NCI-H748 treated with DMSO at 0.1 percent for 48 hours (cell line): Measurements from ENCODE around the gene TRIP6.

Source experiments
- DNase-seq: peaks from one replicate; lab custom pipeline; 2025; lab: John Stamatoyannopoulos, UW

Gene TRIP6, protein sequence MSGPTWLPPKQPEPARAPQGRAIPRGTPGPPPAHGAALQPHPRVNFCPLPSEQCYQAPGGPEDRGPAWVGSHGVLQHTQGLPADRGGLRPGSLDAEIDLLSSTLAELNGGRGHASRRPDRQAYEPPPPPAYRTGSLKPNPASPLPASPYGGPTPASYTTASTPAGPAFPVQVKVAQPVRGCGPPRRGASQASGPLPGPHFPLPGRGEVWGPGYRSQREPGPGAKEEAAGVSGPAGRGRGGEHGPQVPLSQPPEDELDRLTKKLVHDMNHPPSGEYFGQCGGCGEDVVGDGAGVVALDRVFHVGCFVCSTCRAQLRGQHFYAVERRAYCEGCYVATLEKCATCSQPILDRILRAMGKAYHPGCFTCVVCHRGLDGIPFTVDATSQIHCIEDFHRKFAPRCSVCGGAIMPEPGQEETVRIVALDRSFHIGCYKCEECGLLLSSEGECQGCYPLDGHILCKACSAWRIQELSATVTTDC

GRCh38 chr7:100867040-100867775 is at the start of gene TRIP6:
TSS of gene TRIP6 (plus strand) at chr7:100867387. CDS start at chr7:100867498, 111 bp downstream.
- DNase-seq = no peak

DNA sequence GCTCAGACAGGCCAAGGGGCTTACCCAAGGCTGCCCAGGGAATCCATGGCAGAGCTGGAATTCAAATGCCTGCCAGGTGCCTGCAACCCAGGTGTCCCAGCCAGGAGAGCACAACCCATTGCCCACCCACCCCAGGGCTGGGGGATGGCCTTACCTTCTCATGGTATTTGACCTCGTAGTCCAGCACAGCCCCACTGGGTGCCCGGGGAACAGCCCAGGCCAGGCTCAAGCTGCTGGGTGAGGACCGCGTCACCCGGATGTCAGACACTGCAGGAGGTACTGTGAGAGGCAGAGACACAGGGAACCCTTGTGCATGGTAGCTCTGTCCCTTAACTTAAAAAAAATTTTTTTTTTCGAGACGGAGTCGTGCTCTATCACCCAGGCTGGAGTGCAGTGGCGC is 48.8 kb upstream of the TRIP6 start:
- no peak for DNase-seq

GRCh38 chr7:100818825-100819224 is 48.4 kb upstream of the TRIP6 start:
- no peak for DNase-seq

DNA sequence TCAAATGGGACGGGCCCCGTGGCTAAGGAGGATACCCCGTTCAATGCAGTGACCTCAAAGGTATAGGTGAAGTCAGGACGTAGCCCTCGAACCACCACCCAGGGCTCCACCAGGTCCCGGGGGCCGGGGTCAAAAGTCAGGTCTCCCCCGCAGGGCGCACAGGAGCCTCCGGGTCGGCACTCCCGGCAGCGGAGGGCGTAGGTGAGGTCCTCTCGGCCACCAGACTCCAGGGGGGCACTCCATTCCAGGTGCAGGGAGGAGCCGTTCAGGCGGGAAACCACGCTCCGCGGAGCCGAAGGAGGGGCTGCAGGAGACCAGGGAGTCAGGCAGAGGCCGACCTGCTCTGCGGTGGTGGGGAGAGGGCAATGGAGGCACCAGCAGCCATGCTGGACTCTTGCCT is 47.6 kb upstream of the TRIP6 start:
- DNase-seq = no peak

DNA sequence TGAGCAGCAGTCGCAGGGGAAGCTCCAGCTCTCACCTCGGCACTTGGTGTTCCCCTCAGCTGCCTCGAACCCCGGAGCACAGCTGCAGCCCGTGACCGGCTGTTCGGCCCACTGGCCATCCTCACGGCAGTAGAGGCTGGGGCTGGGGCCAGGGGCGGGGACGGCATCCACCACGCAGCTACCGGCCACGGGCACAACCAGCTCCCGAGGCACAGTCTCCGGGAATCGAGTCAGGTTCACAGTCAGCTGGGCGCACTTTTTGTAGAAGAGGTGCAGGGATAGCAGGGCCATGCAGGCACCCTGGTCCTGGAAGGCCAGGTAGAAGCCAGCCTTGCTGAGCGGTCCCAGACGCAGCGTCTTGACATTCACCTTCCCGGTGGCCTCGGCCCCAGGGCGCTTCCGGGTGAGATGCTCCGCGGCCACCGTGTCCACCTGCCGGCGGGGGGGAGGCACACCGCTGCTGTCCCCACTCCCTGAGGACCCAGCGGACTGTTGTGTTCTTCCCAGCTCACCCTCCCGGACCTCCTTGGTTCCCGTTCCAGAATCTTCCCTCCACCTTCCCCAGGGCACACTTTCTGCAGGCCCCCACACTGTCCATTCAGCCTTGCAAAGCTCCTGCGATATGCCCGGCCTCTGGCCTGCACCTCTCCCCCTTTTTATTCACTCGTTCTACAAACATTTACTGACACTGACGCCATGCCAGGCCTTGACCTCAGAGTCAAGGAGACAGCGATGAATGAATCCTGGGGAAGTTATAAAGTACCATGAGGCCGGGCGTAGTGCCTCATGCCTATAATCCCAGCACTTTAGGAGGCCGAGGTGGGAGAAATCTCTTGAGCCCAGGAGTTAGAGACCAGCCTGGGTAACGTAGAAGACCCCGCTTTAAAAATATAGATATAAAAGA is 44.7 kb upstream of the TRIP6 start:
- no peak for DNase-seq

GRCh38 chr7:100823140-100823525 is 44.1 kb upstream of the TRIP6 start:
- no peak for DNase-seq

DNA sequence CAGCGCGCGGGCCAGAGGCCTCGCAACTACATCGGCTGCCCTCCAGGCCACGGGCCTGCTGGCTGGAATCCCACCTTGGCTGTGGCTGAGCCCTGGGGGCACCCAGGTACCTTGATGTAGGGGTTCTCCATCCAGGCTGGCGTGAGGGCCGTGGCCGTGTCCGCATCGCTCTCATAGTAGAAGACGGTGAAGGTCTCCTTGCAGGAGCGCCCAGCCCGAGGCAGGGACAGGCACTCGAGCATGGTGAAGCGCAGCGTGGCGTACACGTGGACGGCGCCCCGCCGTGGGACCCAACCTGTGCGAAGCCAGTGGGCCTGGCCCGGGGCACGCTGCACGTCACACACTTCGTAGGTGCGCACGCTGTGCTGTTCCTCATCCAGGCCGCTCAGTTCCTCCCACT is 43.7 kb upstream of the TRIP6 start:
- DNase-seq = no peak

- DNase-seq = no peak
Measured at GRCh38 chr7:100824499-100825214, 42.5 kb upstream of the TRIP6 start.

DNA sequence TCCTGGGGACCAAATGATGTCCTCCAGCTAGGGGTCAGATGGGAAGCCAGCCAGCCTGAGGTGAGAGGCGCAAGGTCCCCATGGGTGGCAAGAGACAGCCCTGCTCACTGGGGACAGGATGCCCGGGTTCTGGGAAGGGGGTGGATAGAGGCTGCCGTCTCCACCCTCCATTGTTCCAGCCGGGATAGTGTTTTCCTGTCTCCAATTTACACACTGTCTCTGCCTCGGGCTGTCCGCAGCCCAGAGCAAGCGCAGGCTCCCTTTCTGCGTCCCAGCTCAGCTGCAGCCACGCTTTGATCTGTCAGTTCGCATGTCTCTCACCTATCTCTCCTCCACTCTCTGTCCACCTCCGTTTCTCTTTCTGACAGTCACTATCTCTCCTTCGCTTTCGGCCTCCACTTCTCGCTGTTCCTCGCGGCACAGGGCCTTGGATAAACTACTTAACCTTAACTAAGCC is 41.9 kb upstream of the TRIP6 start:
- DNase-seq = peak; percentile 15

GRCh38 chr7:100825751-100826513 is 41.3 kb upstream of the TRIP6 start:
- DNase-seq = no peak

- no peak for DNase-seq
Measured at GRCh38 chr7:100826514-100827329, 40.5 kb upstream of the TRIP6 start.

GRCh38 chr7:100827330-100828226 is 39.6 kb upstream of the TRIP6 start, which contains the start of gene EPHB4:
TSS of gene EPHB4 (minus strand) at chr7:100827523. CDS start at chr7:100827030, 493 bp downstream.
- peak; percentile 1 for DNase-seq

DNA sequence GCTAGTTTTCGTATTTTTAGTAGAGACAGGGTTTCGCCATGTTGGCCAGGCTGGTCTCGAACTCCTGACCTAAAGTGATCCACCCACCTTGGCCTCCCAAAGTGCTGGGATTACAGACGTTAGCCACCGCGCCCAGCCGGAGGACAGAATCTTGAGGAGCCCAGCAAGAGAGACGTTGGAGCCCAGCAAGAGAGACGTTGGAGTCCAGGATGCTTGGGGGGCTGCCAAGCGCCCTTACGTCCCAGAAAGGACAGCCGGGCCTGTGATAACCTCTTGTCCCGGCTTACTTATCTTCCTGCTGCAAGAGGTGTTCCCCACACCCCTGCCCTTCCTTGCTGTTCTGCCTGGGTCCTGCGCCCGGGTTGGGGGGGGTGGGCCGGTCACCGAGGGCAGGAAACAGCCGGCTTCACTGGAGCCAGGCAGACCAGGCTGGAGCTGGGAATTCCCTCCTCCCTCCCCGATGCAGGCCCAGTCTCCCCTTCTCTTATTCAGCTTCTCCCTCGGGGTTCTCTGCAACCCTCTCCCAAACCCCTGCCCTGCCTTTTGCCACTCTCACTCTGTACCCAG is 38.0 kb upstream of the TRIP6 start:
- DNase-seq = no peak

DNA sequence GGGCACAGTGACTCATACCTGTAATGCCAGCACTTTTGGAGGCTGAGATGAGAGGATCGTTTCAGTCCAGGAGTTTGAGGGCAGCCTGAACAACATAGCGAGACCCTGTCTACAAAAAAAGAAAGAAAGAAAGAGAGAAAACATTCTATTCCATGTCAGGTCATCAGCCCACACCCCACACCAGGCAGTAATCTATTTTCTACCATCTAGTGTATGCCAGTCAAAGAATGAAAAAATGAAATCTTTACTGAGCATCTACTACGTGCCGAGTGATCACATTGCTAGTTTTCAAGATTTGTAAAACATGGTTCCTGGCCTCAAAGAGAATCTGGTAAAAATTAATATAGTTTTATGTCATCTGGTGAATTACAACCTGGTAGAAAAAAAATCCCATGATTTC is 36.8 kb upstream of the TRIP6 start:
- no peak for DNase-seq

DNA sequence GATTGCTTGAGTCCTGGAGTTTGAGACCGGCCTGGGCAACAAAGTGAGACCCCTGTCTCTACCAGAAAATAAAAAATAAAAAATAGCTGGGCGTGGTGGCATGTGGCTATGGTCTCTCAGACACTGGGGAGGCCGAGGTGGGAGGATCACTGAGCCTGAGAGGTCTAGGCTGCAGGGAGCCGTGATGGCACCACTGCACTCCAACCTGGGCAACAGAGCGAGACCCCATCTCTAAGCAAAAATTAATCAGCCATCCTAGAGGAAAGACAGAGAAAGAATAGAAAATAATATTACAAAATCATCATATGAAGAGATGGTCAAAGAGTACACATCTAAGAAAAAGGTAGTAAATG is 34.9 kb upstream of the TRIP6 start:
- DNase-seq = no peak

DNA sequence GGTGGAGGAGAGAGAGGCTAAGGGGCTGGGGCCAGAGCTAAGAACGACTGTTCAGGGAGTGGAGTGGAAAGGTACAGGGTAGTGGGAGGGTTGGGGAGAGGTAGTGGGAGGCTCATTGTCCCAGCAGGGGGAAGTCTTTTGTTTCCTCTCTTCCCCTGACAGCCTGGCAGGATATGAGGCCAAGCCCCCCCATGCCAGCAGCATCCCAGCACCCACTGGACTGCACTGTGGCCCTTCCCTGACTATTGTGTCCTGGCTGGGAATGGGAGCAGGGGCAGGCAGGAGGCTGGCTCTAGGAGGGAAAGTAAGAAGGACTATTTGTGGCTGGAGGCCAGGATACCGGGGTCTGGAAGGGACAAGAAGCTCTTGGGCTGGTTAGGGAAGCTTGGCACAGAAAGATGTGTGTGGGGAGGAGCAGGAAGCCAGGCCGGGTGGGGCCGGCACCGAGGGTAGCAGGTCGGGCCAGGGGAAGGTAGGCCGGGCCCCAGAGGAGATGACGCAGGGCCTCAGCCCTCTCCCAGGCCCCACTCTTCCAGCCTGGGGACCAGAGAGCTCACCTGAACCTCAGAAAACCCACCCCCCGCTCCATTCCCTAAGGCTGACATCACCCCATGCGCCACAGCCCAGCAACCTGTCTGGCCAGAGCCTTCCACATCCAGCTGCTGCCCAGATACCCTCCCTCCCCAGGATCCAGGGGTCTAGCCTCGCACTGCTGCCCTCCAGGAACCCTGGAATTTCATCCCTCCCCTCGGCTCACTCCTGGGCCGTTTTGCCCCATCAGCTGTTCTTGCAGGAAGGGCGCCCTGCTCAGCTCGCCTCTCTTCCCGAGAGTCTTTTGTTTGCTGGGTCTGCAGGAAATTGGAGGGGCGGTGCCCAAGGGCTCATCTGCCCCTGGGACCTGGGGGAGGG is 31.0 kb upstream of the TRIP6 start:
- no peak for DNase-seq

DNA sequence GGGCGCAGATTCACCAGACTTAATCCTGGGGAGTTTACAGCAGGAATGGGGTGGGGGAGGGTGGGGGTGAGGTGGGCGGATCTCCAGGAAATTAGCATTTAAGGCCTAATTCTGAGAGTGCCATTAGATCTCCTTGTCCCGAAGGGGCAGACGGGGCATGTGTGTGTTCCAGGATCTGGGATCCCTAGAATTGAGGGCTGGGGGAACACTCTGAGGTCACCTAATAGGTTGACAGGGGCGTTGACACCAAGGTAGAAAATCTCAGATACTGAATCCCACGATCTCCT is 30.4 kb upstream of the TRIP6 start:
- DNase-seq = no peak
